Measurements from ENCODE around the gene EID1.

DNA sequence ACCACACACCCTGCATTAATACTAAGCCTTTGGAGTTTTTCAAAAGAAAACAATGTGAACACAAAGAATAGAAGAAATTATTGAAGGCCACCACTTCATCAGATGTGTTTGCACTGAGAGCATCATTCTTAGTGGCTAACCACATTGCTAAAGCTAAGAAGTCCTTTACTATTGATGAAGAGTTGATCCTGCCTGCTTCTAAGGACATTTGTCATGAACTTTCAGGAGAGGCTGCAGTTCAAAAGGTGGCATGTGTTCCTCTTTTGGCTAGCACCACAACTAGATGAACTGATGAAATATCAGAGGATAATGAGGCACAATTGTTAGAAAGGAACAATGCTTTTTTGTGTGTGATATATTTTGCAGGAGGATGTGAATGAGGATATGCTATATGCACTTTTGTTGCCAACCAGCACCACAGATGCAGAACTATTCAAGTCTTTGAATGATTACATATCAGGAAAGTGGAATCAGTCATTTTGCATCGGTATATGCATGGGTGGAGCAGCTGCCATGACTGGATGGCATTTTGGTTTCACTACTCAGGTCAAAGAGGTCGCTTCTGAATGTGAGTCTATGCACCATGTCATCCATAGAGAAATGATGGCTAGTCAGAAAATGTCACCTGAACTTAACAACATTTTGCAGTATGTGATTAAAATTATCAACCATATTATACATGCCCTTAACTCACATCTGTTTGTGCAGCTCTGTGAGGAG lies 2.5 kb upstream of the EID1 start:
- TF ChIP-seq, protein P1, sequence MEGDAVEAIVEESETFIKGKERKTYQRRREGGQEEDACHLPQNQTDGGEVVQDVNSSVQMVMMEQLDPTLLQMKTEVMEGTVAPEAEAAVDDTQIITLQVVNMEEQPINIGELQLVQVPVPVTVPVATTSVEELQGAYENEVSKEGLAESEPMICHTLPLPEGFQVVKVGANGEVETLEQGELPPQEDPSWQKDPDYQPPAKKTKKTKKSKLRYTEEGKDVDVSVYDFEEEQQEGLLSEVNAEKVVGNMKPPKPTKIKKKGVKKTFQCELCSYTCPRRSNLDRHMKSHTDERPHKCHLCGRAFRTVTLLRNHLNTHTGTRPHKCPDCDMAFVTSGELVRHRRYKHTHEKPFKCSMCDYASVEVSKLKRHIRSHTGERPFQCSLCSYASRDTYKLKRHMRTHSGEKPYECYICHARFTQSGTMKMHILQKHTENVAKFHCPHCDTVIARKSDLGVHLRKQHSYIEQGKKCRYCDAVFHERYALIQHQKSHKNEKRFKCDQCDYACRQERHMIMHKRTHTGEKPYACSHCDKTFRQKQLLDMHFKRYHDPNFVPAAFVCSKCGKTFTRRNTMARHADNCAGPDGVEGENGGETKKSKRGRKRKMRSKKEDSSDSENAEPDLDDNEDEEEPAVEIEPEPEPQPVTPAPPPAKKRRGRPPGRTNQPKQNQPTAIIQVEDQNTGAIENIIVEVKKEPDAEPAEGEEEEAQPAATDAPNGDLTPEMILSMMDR (IDR thresholded peaks at IDR 0.05): no peak
- no peak for TF ChIP-seq POLR2A (IDR thresholded peaks at IDR 0.05)
